HEK293T (cell line): Measurements from ENCODE around the gene ASPHD1.

Experiments
- CTCF ChIA-PET: fragments of 350-600 bp; formaldehyde crosslinking; extraction: SDS; loops from one replicate; lab custom pipeline; 2021; ENCODE audit warnings: antibody characterized with exemption, inconsistent platforms; lab: Yijun Ruan, JAX
- POLR2A ChIA-PET: fragments of 350-600 bp; formaldehyde crosslinking; extraction: SDS; loops from one replicate; lab custom pipeline; 2020; ENCODE audit warnings: antibody characterized with exemption, inconsistent platforms; lab: Yijun Ruan, JAX
- DNase-seq: peaks from one replicate; pipeline ENCODE4 v3.0.0; 2012; ENCODE audit warnings: mixed read lengths; ENCODE audit errors: extremely low spot score
- ARNT ChIP-seq: fragments of 450-650 bp; IDR thresholded peaks from 2 replicates; pipeline ENCODE4 v1.6.1; 2017; ENCODE audit warnings: mild to moderate bottlenecking
- BHLHE40 ChIP-seq: fragments of 450-650 bp; IDR thresholded peaks from 2 replicates; pipeline ENCODE4 v1.6.1; 2016; ENCODE audit warnings: mild to moderate bottlenecking, moderate library complexity, borderline replicate concordance
- CTBP1 ChIP-seq: fragments of 450-650 bp; IDR thresholded peaks from 2 replicates; pipeline ENCODE4 v1.6.1; 2016; ENCODE audit warnings: borderline replicate concordance
- ELF4 ChIP-seq: fragments of 450-650 bp; IDR thresholded peaks from 2 replicates; pipeline ENCODE4 v1.6.1; 2017; ENCODE audit warnings: antibody characterized with exemption
- FOXA1 ChIP-seq: fragments of 450-650 bp; IDR thresholded peaks from 2 replicates; pipeline ENCODE4 v1.6.1; 2016; ENCODE audit warnings: mild to moderate bottlenecking
- FOXK2 ChIP-seq: fragments of 450-650 bp; IDR thresholded peaks from 2 replicates; pipeline ENCODE4 v1.6.1; 2016; ENCODE audit warnings: mild to moderate bottlenecking
- HDGF ChIP-seq: fragments of 450-650 bp; IDR thresholded peaks from 2 replicates; pipeline ENCODE4 v1.6.1; 2017; ENCODE audit warnings: antibody characterized with exemption, borderline replicate concordance
- L3MBTL2 ChIP-seq: fragments of 450-650 bp; conservative IDR thresholded peaks from 2 replicates; pipeline ENCODE4 v1.6.1; 2016; ENCODE audit warnings: mild to moderate bottlenecking
- LEF1 ChIP-seq: fragments of 450-650 bp; IDR thresholded peaks from 2 replicates; pipeline ENCODE4 v1.6.1; 2017; ENCODE audit warnings: mild to moderate bottlenecking, borderline replicate concordance
- NFRKB ChIP-seq: fragments of 450-650 bp; IDR thresholded peaks from 2 replicates; pipeline ENCODE4 v1.6.1; 2016; ENCODE audit warnings: mild to moderate bottlenecking, moderate library complexity
- SUZ12 ChIP-seq: fragments of 450-650 bp; IDR thresholded peaks from 2 replicates; pipeline ENCODE4 v1.6.1; 2016; ENCODE audit warnings: mild to moderate bottlenecking
- TARDBP ChIP-seq: fragments of 450-650 bp; IDR thresholded peaks from 2 replicates; pipeline ENCODE4 v1.6.1; 2016
- ZNF384 ChIP-seq: fragments of 450-650 bp; IDR thresholded peaks from 2 replicates; pipeline ENCODE4 v1.6.1; 2016
- TF ChIP-seq, protein P1 (sequence below): fragments of 450-650 bp; IDR thresholded peaks from 2 replicates; pipeline ENCODE4 v1.6.1; 2016

The ASPHD1 gene

DNA sequence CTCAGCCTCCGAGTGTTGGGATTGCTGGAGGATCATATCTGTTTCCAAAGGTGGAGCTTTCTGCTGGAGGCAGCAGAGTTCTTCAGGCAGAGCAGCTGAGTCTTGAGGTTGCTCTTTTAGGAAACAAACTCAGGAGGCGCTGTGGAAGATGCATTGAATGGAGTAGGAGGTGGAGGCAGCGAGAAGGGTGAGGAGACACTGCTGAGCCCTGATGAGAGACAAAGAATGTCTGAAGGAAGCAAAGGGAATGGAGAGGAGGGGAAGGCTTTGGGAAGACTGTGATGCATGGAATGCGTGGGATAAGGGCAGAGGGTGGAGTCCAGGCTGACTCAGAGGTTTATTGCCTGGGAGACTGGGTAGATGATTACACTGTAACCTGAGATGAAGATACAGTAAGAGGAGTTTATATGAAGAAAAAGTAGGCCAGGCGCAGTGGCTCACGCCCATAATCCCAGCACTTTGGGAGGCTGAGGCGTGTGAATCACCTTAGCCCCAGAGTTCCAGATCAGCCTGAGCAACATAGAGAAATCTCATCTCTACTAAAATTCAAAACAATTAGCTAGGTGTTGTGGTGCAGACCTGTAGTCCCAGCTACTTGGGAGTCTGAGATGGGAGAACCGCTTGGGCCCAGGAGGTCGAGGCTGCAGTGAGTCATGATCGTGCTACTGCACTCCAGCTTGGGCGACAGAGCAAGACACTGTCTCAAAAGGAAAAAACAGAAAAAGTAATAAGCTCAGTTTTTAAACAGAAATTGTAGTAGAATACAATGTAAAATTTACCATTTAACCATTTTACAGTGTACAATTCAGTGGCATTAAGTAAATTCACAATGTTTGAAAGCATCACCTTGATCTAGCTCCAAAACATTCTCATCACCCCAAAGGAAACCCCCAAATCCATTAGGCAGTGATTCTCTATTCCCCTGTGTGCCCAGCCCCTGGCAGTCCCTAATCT, 43.8 kb downstream of the ASPHD1 start:
- peak; percentile 87 for DNase-seq
- CTCF ChIA-PET: interaction anchor here (0.6 to 1.9 kb wide), 9 partner anchors 9 to 223 kb away, joined by 3 to 9 read pairs (median 3); partner anchors contain the start of genes TAOK2 and TMEM219
- POLR2A ChIA-PET: interaction anchor here (0.7 to 6.8 kb wide), 13 partner anchors 10 to 133 kb away, joined by 3 to 76 read pairs (median 4); partner anchors contain the start of genes CDIPT, HIRIP3, KCTD13 and TAOK2
- TF ChIP-seq CTBP1: peak; percentile 95
- TF ChIP-seq SUZ12: no peak
- TF ChIP-seq HDGF: no peak

DNA sequence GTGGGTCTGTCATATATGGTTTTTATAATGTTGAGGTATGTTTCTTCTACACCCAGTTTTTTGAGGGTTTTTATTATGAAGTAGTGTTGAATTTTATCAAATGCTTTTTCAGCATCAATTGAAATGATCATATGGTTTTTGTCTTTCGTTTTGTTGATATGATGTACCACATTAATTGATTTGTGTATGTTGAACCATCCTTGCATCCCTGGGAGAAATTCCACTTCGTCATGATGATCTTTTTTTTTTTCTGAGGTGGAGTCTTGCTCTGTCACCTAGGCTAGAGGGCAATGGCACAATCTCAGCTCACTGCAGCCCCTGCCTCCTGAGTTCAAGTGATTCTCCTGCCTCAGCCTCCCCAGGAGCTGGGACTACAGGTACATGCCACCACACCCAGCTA, 47.6 kb downstream of the ASPHD1 start:
- TF ChIP-seq TARDBP (no peak), ZNF384 (no peak), L3MBTL2 (no peak), BHLHE40 (no peak), LEF1 (no peak)
- ChIA-PET POLR2A (interaction anchor here (0.8 to 7.5 kb wide), 2 partner anchors 13 to 22 kb away, joined by 4 to 54 read pairs; partner anchors contain the start of genes KCTD13 and TMEM219), CTCF (interaction anchor here (1.1 kb wide), 1 partner anchor 84 kb away, joined by 5 read pairs; no protein-coding TSS in a partner anchor)
- no peak for DNase-seq

DNA sequence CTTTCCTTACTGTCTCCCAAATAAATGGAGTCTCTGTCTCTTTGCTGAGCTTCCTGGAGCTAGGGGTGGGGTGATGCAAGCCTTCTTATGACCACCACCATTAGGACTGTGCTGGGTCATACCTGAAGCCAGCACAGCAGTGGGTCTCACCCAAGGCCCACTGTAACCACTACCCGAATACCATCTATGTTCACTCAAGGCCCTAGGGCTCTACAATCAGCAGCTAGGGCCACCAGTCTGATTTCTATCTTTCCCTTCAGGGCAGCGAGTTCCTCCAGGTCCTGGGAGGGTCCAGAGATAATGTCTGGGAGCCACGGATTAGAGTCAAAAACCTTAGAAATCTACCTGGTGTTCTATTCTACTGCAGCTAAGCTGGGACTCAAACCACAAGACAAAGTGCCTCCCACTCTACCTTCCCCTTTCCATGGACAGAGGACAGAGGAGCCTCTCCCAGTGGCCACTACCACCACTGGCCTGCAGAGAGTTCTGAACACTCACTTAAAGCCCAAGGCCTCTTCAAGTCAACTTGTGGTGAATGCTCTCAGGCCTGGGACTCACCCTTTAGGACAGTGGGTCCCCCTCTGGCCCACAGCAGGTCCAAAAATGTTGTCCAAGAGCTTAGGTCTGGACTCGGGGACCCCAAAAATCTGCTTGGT, 50.6 kb downstream of the ASPHD1 start:
- ChIA-PET POLR2A (interaction anchor here (2.2 to 7.5 kb wide), 2 partner anchors 10 to 25 kb away, joined by 8 to 54 read pairs; partner anchors contain the start of genes KCTD13 and TMEM219), CTCF (no interaction called here)
- TF ChIP-seq ELF4: no peak
- no peak for TF ChIP-seq ARNT
- no peak for TF ChIP-seq FOXA1
- TF ChIP-seq BHLHE40: no peak
- TF ChIP-seq, protein P1, sequence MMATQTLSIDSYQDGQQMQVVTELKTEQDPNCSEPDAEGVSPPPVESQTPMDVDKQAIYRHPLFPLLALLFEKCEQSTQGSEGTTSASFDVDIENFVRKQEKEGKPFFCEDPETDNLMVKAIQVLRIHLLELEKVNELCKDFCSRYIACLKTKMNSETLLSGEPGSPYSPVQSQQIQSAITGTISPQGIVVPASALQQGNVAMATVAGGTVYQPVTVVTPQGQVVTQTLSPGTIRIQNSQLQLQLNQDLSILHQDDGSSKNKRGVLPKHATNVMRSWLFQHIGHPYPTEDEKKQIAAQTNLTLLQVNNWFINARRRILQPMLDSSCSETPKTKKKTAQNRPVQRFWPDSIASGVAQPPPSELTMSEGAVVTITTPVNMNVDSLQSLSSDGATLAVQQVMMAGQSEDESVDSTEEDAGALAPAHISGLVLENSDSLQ: no peak
- no peak for TF ChIP-seq NFRKB
- no peak for TF ChIP-seq TARDBP
- no peak for DNase-seq

DNA sequence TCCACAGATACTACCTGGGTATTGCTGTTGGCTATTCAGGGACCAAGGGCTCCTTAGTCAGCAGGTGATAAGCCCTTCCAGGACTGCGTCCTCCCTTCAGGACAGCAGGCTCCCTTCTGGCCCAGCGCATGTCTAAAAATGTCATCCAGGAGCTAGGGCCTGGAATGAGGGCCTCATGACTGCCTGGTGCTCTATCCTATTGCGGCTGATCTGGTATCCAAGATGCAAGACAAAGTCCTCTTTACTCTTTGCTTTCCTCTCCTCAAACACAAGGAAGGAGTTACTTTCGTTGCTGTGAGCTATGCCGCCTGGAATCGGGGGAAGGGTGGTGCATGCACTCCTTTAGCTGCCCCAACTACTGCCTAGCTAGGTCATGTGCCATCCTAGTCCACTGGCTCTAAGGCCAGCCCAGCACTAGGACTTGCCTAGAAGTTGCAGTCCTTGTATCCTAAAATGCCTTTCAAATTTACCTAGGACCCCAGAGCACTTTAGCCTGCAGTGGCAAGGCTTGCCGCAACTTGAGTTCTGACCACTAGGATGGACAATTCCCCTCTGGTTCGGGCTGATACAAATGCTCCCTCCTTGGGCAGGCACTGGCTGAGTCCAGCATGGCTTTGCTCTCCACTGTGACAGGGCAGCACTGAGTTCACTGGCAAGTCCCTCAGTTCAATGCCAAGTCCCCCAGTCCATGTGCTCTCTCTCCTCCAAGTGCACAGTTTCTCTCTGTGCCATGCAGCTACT, 51.5 kb downstream of the ASPHD1 start:
- ChIA-PET POLR2A (interaction anchor here (2.2 to 7.5 kb wide), 2 partner anchors 9 to 25 kb away, joined by 8 to 54 read pairs; partner anchors contain the start of genes KCTD13 and TMEM219), CTCF (no interaction called here)
- TF ChIP-seq NFRKB: no peak
- TF ChIP-seq FOXK2: no peak
- no peak for TF ChIP-seq BHLHE40
- TF ChIP-seq CTBP1: no peak
- no peak for TF ChIP-seq ARNT
- no peak for TF ChIP-seq ZNF384
- TF ChIP-seq FOXA1: no peak
- no peak for DNase-seq
